Measurements from ENCODE around the gene EP300. TPM values are rescaled to one million over a fixed set of nuclear protein-coding genes. Genes with fewer than 3 reads are reported as not detected.

Gene EP300
- 26.5 and 32.1 TPM in 2 replicates for total RNA-seq (ENCODE audit: low replicate concordance)

GRCh38 chr22:41092023-41092817, at the start of gene EP300:
EP300 (plus strand) TSS chr22:41092592; CDS start chr22:41093005, 413 bp downstream.

GRCh38 chr22:41204992-41205900, 112.9 kb downstream of the EP300 start, which contains the start of gene L3MBTL2:
L3MBTL2 (plus strand) TSS chr22:41205312; CDS start chr22:41205363, 51 bp downstream.

Other genes starting within 250 kb of the EP300 start
- 202 and 461 TPM in 2 replicates for gene ST13, start 236.0 kb upstream of the EP300 start, total RNA-seq (ENCODE audit: low replicate concordance)
- 3.8 and 4.6 TPM in 2 replicates for gene XPNPEP3, start 235.4 kb upstream of the EP300 start, total RNA-seq (ENCODE audit: low replicate concordance)
- not detected in 2 replicates for gene DNAJB7, start 230.5 kb upstream of the EP300 start, total RNA-seq (ENCODE audit: low replicate concordance)
- gene RBX1, start 141.2 kb upstream of the EP300 start, total RNA-seq (ENCODE audit: low replicate concordance), result 39.3 and 75.8 TPM in 2 replicates
- 18.4 and 19.1 TPM in 2 replicates for gene L3MBTL2, start 112.7 kb downstream of the EP300 start, total RNA-seq (ENCODE audit: low replicate concordance)
- 0.12 and 0.60 TPM in 2 replicates for gene CHADL, start 148.3 kb downstream of the EP300 start, total RNA-seq (ENCODE audit: low replicate concordance)
- gene RANGAP1, start 193.6 kb downstream of the EP300 start, total RNA-seq (ENCODE audit: low replicate concordance), result 30.9 and 62.8 TPM in 2 replicates
- 39.3 and 61.9 TPM in 2 replicates for gene ZC3H7B, start 208.9 kb downstream of the EP300 start, total RNA-seq (ENCODE audit: low replicate concordance)

All from smooth muscle cell of the coronary artery (primary cell).